Esophagus muscularis mucosa (tissue), 3 donors: Measurements from ENCODE around the gene LINC01488.

Experiments used
- CTCF ChIP-seq, 3 experiments: fragments of 200-600 bp in 2 of 3; fragments of 450-650 bp in 1 of 3; sonication (generic) in 2 of 3; IDR thresholded peaks; one replicate each; pipeline ENCODE4 v1.5.1; 2017 to 2019; ENCODE audit warnings: antibody characterized with exemption in 3 of 3, mild to moderate bottlenecking in 2 of 3, moderate library complexity in 1 of 3
- POLR2A ChIP-seq: fragments of 450-650 bp; IDR thresholded peaks from one replicate; pipeline ENCODE4 v1.6.1; 2017; ENCODE audit warnings: antibody characterized with exemption, moderate library complexity, mild to moderate bottlenecking, low read depth
- POLR2AphosphoS5 ChIP-seq, 2 donors: sonication (generic); formaldehyde crosslinking; IDR thresholded peaks; one replicate each; pipeline ENCODE4 v1.6.1; 2017; ENCODE audit warnings: antibody characterized with exemption in 2 of 2

DNA sequence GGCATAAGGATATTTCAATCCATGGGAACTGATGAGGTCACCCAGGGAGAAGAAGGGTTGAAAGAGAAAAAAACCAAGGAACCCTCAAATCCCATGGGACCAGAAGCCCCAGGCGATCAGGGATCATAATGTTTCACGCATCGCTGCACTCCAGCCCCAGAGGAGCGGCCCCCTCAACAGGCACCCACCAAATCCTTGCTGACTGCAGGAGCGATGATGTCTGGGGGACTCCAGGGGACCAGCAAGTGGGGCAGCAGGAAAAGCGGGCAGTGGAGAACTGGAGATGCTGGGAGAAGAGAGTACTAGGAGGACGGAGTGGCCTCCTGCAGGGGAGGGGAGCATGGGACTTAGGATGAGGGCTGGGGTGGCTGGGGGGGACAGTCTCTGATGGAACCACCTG lies 47.7 kb upstream of the LINC01488 start:
- TF ChIP-seq POLR2AphosphoS5 (IDR thresholded peaks at IDR 0.05) (no peak), CTCF (IDR thresholded peaks at IDR 0.05) (no peak), POLR2A (no peak)
